ENCODE measurements around the gene CSF1.
A peak's percentile ranks its signal among the peaks of the same experiment; 100 is the strongest.

The CSF1 gene

GRCh38 chr1:109978761-109979488, 68.3 kb downstream of the CSF1 start:
- DNase-seq: no peak

GRCh38 chr1:109979489-109980091, 68.9 kb downstream of the CSF1 start:
- peak; percentile 66 to 82 (median 78) for DNase-seq

Data from suppressor macrophage (primary cell).